Suprapubic skin (tissue), 4 donors: ENCODE results near the gene XIAP. TPM values are rescaled to one million over a fixed set of nuclear protein-coding genes. Genes with fewer than 3 reads are reported as not detected.
"Not testable (repeated sequence)": the region's sequence is repeated elsewhere in the genome, so short reads cannot be mapped to it uniquely, and the experiment has no call there.

Experiments used
- DNase-seq, 2 donors: peaks; one replicate each; pipeline ENCODE4 v3.0.0-alpha.2; 2019; ENCODE audit warnings: low spot score in 2 of 2
- H3K27ac ChIP-seq: fragments of 200-600 bp; sonication (generic); one replicate; pipeline ENCODE4 v1.5.1; 2019
- H3K27me3 ChIP-seq: fragments of 200-600 bp; sonication (generic); one replicate; pipeline ENCODE4 v1.5.1; 2019
- H3K36me3 ChIP-seq: fragments of 200-600 bp; sonication (generic); one replicate; pipeline ENCODE4 v1.5.1; 2019
- H3K4me1 ChIP-seq: fragments of 200-600 bp; sonication (generic); one replicate; pipeline ENCODE4 v1.5.1; 2019
- H3K4me3 ChIP-seq: fragments of 200-600 bp; sonication (generic); one replicate; pipeline ENCODE4 v1.5.1; 2019; ENCODE audit warnings: mild to moderate bottlenecking
- H3K9me3 ChIP-seq: fragments of 200-600 bp; sonication (generic); one replicate; pipeline ENCODE4 v1.5.1; 2019
- CTCF ChIP-seq, 2 donors: fragments of 200-600 bp in 1 of 2; fragments of 450-650 bp in 1 of 2; sonication (generic) in 1 of 2; IDR thresholded peaks; one replicate each; pipeline ENCODE4 v1.5.1; 2016 to 2019; ENCODE audit warnings: antibody characterized with exemption in 2 of 2, mild to moderate bottlenecking in 1 of 2, moderate library complexity in 1 of 2
- EP300 ChIP-seq: sonication (generic); formaldehyde crosslinking; IDR thresholded peaks from one replicate; pipeline ENCODE4 v1.6.1; 2017; ENCODE audit warnings: antibody characterized with exemption
- POLR2A ChIP-seq, 2 donors: fragments of 450-650 bp; IDR thresholded peaks; one replicate each; pipeline ENCODE4 v1.6.1; 2017; ENCODE audit warnings: antibody characterized with exemption in 2 of 2, mild to moderate bottlenecking in 2 of 2, moderate library complexity in 2 of 2
- POLR2AphosphoS5 ChIP-seq, 3 donors: sonication (generic); formaldehyde crosslinking; IDR thresholded peaks; one replicate each; pipeline ENCODE4 v1.6.1; 2017; ENCODE audit warnings: antibody characterized with exemption in 3 of 3
- WGBS: methylation state at CpG from one replicate; pipeline ENCODE4 v1.1.5; 2018; 5-methylcytosine and 5-hydroxymethylcytosine counted together
- total RNA-seq, 4 donors: library from RNA; depleted of rRNA; stranded (reverse); fragments of >200 nt; gene quantifications; one replicate each; pipeline ENCODE4 v1.1.0, GENCODE V29; 2016

The XIAP gene
- total RNA-seq, 4 donors from 2014 or later: 20.9 to 27.6 (median 24.4) TPM

DNA sequence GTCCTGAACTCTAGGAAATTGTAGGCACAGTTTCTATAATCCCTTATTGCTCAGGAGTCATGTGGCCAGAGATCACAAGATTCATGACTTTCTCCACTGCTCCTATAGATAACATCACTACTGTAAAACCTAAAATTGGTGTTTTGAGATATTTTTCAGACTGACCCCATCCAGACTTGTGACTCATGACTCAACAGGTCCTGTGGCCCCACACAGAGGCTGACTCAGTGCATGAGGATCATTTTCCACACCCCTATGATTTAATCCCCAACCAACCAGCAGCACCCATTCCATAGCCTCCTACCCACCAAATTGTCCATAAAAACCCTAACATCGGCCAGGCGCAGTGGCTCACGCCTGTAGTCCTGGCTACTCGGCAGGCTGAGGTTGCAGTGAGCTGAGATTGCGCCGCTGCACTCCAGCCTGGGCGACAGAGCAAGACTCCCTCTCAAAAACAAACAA lies 13.2 kb upstream of the XIAP start:
- DNase-seq: no peak
- H3K27me3 ChIP-seq: no peaks in the 10 kb centered on the region
- H3K4me1 ChIP-seq: no peaks in the 10 kb centered on the region
- H3K27ac ChIP-seq: no peak overlapping the region
- TF ChIP-seq CTCF (IDR thresholded peaks at IDR 0.05) (no peak), POLR2A (IDR thresholded peaks at IDR 0.05) (no peak), POLR2AphosphoS5 (IDR thresholded peaks at IDR 0.05) (no peak), EP300 (no peak)
- no peak overlapping the region for H3K4me3 ChIP-seq
- no peaks in the 10 kb centered on the region for H3K36me3 ChIP-seq
- no peaks in the 10 kb centered on the region for H3K9me3 ChIP-seq
- WGBS: 93% methylated on average over 7 of the region's 7 CpGs

DNA sequence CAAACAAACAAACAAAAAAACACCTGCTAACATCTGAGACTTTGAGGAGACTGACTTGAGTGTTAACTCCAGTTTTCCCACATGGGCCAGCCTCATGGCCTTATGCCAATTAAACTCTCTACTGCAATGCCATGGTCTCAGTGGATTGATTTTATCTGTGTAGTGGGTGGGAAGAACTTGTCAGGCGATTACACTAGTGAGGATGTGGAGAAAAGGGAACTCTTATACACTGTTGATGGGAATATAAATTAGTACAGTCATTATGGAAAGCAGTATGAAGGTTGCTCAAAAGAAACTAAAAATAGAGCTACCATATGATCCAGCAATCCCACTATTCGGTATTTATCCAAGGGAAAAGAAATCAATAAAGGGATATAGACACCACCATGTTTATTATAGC lies 12.8 kb upstream of the XIAP start:
- WGBS: 81% methylated on average over 2 of the region's 2 CpGs
- DNase-seq: no peak
- Histone ChIP-seq H3K4me1 (no peaks in the 10 kb centered on the region), H3K4me3 (no peak overlapping the region), H3K27me3 (no peaks in the 10 kb centered on the region), H3K36me3 (no peaks in the 10 kb centered on the region), H3K27ac (no peak overlapping the region), H3K9me3 (no peaks in the 10 kb centered on the region)
- no peak for TF ChIP-seq EP300
- no peak for TF ChIP-seq CTCF (IDR thresholded peaks at IDR 0.05)
- TF ChIP-seq POLR2A (IDR thresholded peaks at IDR 0.05): no peak
- no peak for TF ChIP-seq POLR2AphosphoS5 (IDR thresholded peaks at IDR 0.05)

DNA sequence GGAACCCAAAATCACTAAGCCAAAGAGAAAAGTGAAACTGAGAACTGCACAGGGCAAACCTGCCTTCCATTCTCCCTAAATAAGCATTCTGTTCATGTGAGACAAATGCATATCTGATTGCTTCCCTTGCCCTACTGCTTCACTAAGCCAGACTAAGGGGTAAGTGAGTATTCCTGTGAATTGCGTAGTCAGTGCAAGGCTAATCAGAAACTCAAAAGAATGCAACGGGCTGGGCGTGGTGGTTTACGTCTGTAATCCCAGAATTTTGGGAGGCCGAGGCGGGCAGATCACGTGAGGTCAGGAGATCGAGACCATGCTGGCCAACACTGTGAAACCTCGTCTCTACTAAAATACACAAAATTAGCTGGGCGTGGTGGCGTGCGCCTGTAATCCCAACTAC lies 10.8 kb upstream of the XIAP start:
- Histone ChIP-seq H3K4me1 (no peaks in the 10 kb centered on the region), H3K27me3 (no peaks in the 10 kb centered on the region), H3K36me3 (no peaks in the 10 kb centered on the region), H3K27ac (no peak overlapping the region), H3K9me3 (no peaks in the 10 kb centered on the region), H3K4me3 (no peak overlapping the region)
- no peak for DNase-seq
- TF ChIP-seq POLR2AphosphoS5 (IDR thresholded peaks at IDR 0.05): no peak
- no peak for TF ChIP-seq EP300
- no peak for TF ChIP-seq POLR2A (IDR thresholded peaks at IDR 0.05)
- WGBS: 92% methylated on average over 12 of the region's 12 CpGs

DNA sequence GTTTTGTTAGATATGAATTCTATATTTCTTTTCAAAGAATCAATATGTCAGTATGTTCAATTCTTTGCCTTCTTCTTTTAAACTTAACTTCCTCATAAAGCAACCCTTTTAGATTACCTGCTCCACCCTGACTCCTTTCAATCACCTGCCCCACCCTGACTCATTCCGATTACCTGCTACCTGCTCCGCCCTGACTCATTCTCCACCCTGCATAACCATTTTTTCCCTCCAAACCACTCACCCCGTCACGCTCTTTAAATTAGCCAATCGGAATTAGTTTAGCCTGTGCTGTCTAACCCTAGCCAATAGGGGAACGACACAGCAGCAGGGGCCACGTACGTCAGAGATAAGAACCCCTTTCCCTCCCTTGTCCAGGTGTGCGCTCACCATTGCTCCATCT lies 9.9 kb upstream of the XIAP start:
- H3K27me3 ChIP-seq, H3K27ac ChIP-seq: not testable (repeated sequence)
- WGBS: 78% methylated on average over 9 of the region's 9 CpGs

GRCh38 chrX:123851079-123851478 lies 8.8 kb upstream of the XIAP start:
- no peaks in the 10 kb centered on the region for H3K36me3 ChIP-seq
- no peak for DNase-seq
- no peaks in the 10 kb centered on the region for H3K4me1 ChIP-seq
- H3K27me3 ChIP-seq: no peaks in the 10 kb centered on the region
- TF ChIP-seq POLR2A (IDR thresholded peaks at IDR 0.05) (no peak), POLR2AphosphoS5 (IDR thresholded peaks at IDR 0.05) (no peak), EP300 (no peak), CTCF (IDR thresholded peaks at IDR 0.05) (no peak)
- no peak overlapping the region for H3K27ac ChIP-seq
- H3K9me3 ChIP-seq: no peaks in the 10 kb centered on the region
- WGBS: 65% methylated on average over 1 of the region's 1 CpG
- no peak overlapping the region for H3K4me3 ChIP-seq

More for the DNA sequence above, 9.9 kb upstream of the XIAP start:
- H3K36me3 ChIP-seq, H3K9me3 ChIP-seq, H3K4me3 ChIP-seq, H3K4me1 ChIP-seq, DNase-seq: not testable (repeated sequence)

DNA sequence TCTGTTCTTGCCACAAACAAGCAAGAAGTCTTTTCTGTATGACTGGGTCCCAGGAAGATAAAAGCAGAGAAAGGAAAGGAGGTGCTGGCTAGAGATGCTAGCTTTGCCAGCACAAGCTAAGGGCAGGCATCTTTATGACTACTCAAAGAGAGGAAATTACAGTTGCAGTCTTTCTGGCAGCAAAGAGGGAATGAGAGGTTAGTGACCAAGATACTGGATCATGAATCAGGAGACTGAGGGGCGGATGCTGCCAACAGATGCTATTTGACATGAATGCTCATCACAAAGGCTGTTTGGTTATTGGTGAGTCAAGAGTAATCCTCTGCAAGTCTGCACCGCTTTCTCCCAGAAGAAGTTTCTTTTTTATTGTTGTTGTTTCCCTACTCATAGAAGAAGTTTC lies 5.5 kb upstream of the XIAP start:
- H3K4me3 ChIP-seq: no peak overlapping the region
- no peaks in the 10 kb centered on the region for H3K9me3 ChIP-seq
- H3K27me3 ChIP-seq: no peaks in the 10 kb centered on the region
- H3K27ac ChIP-seq: no peak overlapping the region
- DNase-seq: no peak
- peaks cover 5% of the 10 kb centered on the region for H3K4me1 ChIP-seq
- H3K36me3 ChIP-seq: no peaks in the 10 kb centered on the region
- WGBS: 85% methylated on average over 2 of the region's 2 CpGs
- TF ChIP-seq POLR2A (IDR thresholded peaks at IDR 0.05) (no peak), POLR2AphosphoS5 (IDR thresholded peaks at IDR 0.05) (no peak)

DNA sequence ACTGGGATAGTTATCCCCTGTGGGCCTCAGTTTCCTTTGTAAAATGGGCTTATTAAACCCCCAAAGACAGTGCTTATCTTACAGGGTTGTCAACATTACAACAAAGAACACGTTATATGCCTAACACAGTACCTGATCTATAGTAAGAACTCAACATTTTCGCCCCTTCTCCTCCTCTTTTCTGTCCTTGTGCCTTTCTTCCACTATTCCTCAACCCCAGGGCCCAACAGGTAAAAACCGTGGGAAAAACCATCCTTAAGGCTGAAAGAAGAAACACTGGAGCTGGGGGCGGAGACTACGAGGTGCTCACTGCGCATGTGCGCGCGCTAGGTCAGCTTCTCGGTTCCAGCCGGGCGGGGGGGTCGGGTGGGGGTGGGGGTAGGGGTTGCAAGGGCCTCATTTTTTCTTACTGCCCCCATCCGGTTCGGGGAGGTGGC lies 426 bp upstream of the XIAP start:
- Histone ChIP-seq H3K4me1 (peaks cover 6% of the 10 kb centered on the region), H3K36me3 (no peaks in the 10 kb centered on the region), H3K9me3 (no peaks in the 10 kb centered on the region), H3K27me3 (no peaks in the 10 kb centered on the region), H3K27ac (peak overlapping the region; percentile 98), H3K4me3 (peak overlapping the region; percentile 67)
- TF ChIP-seq CTCF (IDR thresholded peaks at IDR 0.05): no peak
- TF ChIP-seq POLR2A (IDR thresholded peaks at IDR 0.05): no peak
- TF ChIP-seq POLR2AphosphoS5 (IDR thresholded peaks at IDR 0.05): no peak
- no peak for TF ChIP-seq EP300
- DNase-seq: no peak
- 28% methylated on average over 11 of the region's 15 CpGs for WGBS
